Tibial nerve (tissue), 4 donors: Measurements from ENCODE around the gene UTP4. TPM values are rescaled to one million over a fixed set of nuclear protein-coding genes. Genes with fewer than 3 reads are reported as not detected.

Experiments
- DNase-seq, 2 donors: peaks; one replicate each; pipeline ENCODE4 v3.0.0-alpha.2; 2019; ENCODE audit warnings: low spot score in 2 of 2
- H3K27ac ChIP-seq, 4 donors: fragments of 200-600 bp; sonication (generic) in 3 of 4; one replicate each; pipeline ENCODE4 v1.5.1; 2017 to 2019; ENCODE audit warnings: mild to moderate bottlenecking in 1 of 4
- H3K27me3 ChIP-seq, 2 donors: fragments of 200-600 bp; sonication (generic) in 1 of 2; one replicate each; pipeline versions ENCODE4 v1.5.1 to v1.6.0; 2017 to 2019
- H3K36me3 ChIP-seq, 3 donors: fragments of 200-600 bp; sonication (generic); one replicate each; pipeline ENCODE4 v1.5.1; 2018 to 2019
- H3K4me1 ChIP-seq, 4 donors: fragments of 200-600 bp; sonication (generic) in 3 of 4; one replicate each; pipeline ENCODE4 v1.5.1; 2017 to 2019
- H3K4me3 ChIP-seq, 4 donors: fragments of 200-600 bp; sonication (generic) in 3 of 4; one replicate each; pipeline ENCODE4 v1.5.1; 2017 to 2019; ENCODE audit warnings: mild to moderate bottlenecking in 1 of 4, moderate library complexity in 1 of 4
- H3K9me3 ChIP-seq, 4 donors: fragments of 200-600 bp; sonication (generic) in 3 of 4; one replicate each; pipeline ENCODE4 v1.5.1; 2017 to 2019
- EP300 ChIP-seq, 2 donors: sonication (generic); formaldehyde crosslinking; IDR thresholded peaks; one replicate each; pipeline ENCODE4 v1.6.1; 2017; ENCODE audit warnings: antibody characterized with exemption in 2 of 2, mild to moderate bottlenecking in 1 of 2
- POLR2A ChIP-seq, 2 donors: fragments of 450-650 bp; IDR thresholded peaks; one replicate each; pipeline ENCODE4 v1.6.1; 2017; ENCODE audit warnings: antibody characterized with exemption in 2 of 2, mild to moderate bottlenecking in 2 of 2, moderate library complexity in 2 of 2
- WGBS, 2 donors: methylation state at CpG; one replicate each; pipeline ENCODE4 v1.1.5; 2018; 5-methylcytosine and 5-hydroxymethylcytosine counted together
- total RNA-seq, 4 donors: library from RNA; depleted of rRNA; stranded (reverse); fragments of >200 nt; gene quantifications; one replicate each; pipeline ENCODE4 v1.1.0, GENCODE V29; 2016
- TF ChIP-seq, protein P1 (sequence below), 5 experiments: fragments of 200-600 bp in 3 of 5; fragments of 450-650 bp in 2 of 5; sonication (generic) in 3 of 5; IDR thresholded peaks; one replicate each; pipeline ENCODE4 v1.5.1; 2016 to 2019; ENCODE audit warnings: antibody characterized with exemption in 5 of 5, mild to moderate bottlenecking in 3 of 5, moderate library complexity in 2 of 5

UTP4 gene
- total RNA-seq, 4 donors from 2014 or later: 17.6 to 48.0 (median 24.1) TPM

DNA sequence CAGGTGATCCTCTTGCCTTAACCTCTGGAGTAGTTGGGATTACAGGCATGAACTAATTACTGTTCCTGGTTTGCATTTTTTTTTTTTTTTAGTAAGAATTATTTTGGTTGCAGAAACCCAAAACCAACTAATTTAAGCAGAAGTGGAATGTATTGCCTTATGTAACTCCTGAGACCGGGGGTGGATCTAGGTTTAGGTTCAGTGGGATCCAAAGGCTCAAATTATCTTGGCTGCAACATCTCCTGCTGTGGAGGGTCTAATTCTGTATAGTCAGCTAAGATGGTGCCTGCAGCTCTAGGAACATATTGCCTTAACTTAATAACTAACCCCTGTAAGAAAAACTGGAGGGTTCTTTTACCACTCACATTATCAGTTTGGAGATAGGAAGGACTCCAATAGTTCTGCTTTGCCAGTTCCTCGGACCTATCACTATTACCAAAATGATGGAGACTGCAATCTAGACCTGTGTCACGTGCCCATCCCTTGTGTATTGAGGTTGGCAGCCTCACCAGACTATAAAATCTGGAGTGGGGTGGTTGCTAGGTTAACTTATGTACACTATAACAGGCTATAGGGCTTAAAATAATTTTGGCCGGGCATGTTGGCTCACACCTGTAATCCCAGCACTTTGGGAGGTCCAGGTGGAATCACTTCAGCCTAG lies 63.0 kb downstream of the UTP4 start:
- DNase-seq: no peak
- TF ChIP-seq, protein P1, sequence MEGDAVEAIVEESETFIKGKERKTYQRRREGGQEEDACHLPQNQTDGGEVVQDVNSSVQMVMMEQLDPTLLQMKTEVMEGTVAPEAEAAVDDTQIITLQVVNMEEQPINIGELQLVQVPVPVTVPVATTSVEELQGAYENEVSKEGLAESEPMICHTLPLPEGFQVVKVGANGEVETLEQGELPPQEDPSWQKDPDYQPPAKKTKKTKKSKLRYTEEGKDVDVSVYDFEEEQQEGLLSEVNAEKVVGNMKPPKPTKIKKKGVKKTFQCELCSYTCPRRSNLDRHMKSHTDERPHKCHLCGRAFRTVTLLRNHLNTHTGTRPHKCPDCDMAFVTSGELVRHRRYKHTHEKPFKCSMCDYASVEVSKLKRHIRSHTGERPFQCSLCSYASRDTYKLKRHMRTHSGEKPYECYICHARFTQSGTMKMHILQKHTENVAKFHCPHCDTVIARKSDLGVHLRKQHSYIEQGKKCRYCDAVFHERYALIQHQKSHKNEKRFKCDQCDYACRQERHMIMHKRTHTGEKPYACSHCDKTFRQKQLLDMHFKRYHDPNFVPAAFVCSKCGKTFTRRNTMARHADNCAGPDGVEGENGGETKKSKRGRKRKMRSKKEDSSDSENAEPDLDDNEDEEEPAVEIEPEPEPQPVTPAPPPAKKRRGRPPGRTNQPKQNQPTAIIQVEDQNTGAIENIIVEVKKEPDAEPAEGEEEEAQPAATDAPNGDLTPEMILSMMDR (IDR thresholded peaks at IDR 0.05): no peak
- no peak for TF ChIP-seq POLR2A (IDR thresholded peaks at IDR 0.05)
- Histone ChIP-seq H3K4me1 (peaks cover 0 to 65% (median 21%) of the 10 kb centered on the region in 4 donors), H3K36me3 (no peaks in the 10 kb centered on the region), H3K9me3 (no peaks in the 10 kb centered on the region), H3K4me3 (no peak overlapping the region), H3K27ac (no peak overlapping the region), H3K27me3 (no peaks in the 10 kb centered on the region)
- 63 to 75% methylated on average over 4 of the region's 4 CpGs for WGBS, 2 donors

- Histone ChIP-seq H3K27me3 (no peaks in the 10 kb centered on the region), H3K27ac (peak overlapping the region in 1 of 4 donors; percentile 62), H3K36me3 (no peaks in the 10 kb centered on the region), H3K4me1 (peaks cover 0 to 72% (median 19%) of the 10 kb centered on the region in 4 donors), H3K9me3 (no peaks in the 10 kb centered on the region), H3K4me3 (no peak overlapping the region)
- TF ChIP-seq POLR2A (IDR thresholded peaks at IDR 0.05): no peak
- TF ChIP-seq EP300 (IDR thresholded peaks at IDR 0.05): no peak
- TF ChIP-seq, protein P1 (IDR thresholded peaks at IDR 0.05): no peak
- no peak for DNase-seq
Measured at GRCh38 chr16:69197573-69197972, 65.1 kb downstream of the UTP4 start.

- H3K27me3 ChIP-seq: no peaks in the 10 kb centered on the region
- WGBS, 2 donors: 68 to 71% methylated on average over 7 of the region's 7 CpGs
- no peak overlapping the region for H3K4me3 ChIP-seq
- no peaks in the 10 kb centered on the region for H3K36me3 ChIP-seq
- H3K27ac ChIP-seq: peak overlapping the region in 2 of 4 donors; percentile 60 to 68
- H3K4me1 ChIP-seq: peaks cover 0 to 75% (median 24%) of the 10 kb centered on the region in 4 donors
- peak in 1 of 2 donors; percentile 48 for DNase-seq
- no peaks in the 10 kb centered on the region for H3K9me3 ChIP-seq
- TF ChIP-seq, protein P1 (IDR thresholded peaks at IDR 0.05): no peak
- TF ChIP-seq POLR2A (IDR thresholded peaks at IDR 0.05) (no peak), EP300 (IDR thresholded peaks at IDR 0.05) (no peak)
Measured at GRCh38 chr16:69199382-69199781, 66.9 kb downstream of the UTP4 start.

GRCh38 chr16:69201291-69201690 lies 68.8 kb downstream of the UTP4 start:
- no peak overlapping the region for H3K4me3 ChIP-seq
- H3K27me3 ChIP-seq: no peaks in the 10 kb centered on the region
- no peak for DNase-seq
- H3K36me3 ChIP-seq: no peaks in the 10 kb centered on the region
- peaks cover 0 to 71% (median 24%) of the 10 kb centered on the region in 4 donors for H3K4me1 ChIP-seq
- H3K27ac ChIP-seq: peak overlapping the region in 2 of 4 donors; percentile 43 to 60
- TF ChIP-seq POLR2A (IDR thresholded peaks at IDR 0.05): no peak
- TF ChIP-seq EP300 (IDR thresholded peaks at IDR 0.05): no peak
- TF ChIP-seq, protein P1 (IDR thresholded peaks at IDR 0.05): no peak
- no peaks in the 10 kb centered on the region for H3K9me3 ChIP-seq
- 34 to 35% methylated on average over 2 of the region's 2 CpGs for WGBS, 2 donors

DNA sequence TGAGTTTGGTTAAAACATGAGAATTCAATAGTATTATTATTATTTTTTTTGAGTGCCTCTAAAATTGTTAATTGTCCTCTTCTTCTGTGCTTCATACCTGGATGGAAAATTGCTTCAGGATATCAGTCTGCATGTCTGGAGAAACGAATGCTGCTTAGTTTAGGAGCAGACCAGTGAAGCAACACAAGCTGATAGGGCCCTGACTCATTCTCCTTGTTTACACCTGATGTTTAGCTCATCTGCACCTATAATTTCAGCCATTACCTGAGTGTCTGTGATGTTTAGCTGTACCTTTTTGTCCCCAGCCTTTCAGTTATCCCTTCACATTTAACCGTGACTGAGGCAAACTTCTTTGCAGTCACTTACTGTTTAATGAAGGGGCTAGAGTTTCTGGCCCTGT lies 69.3 kb downstream of the UTP4 start:
- 36% methylated on average over 2 of the region's 2 CpGs for WGBS, 2 donors
- Histone ChIP-seq H3K4me1 (peaks cover 0 to 66% (median 24%) of the 10 kb centered on the region in 4 donors), H3K27ac (peak overlapping the region in 2 of 4 donors; percentile 43 to 58)

More for the DNA sequence above, 69.3 kb downstream of the UTP4 start:
- DNase-seq: no peak
- TF ChIP-seq, protein P1 (IDR thresholded peaks at IDR 0.05): no peak
- TF ChIP-seq POLR2A (IDR thresholded peaks at IDR 0.05) (no peak), EP300 (IDR thresholded peaks at IDR 0.05) (no peak)
- no peaks in the 10 kb centered on the region for H3K36me3 ChIP-seq
- H3K4me3 ChIP-seq: no peak overlapping the region
- H3K27me3 ChIP-seq: no peaks in the 10 kb centered on the region
- H3K9me3 ChIP-seq: no peaks in the 10 kb centered on the region
